ENCODE results near the gene ATF7.
"Not testable (repeated sequence)": the region's sequence is repeated elsewhere in the genome, so short reads cannot be mapped to it uniquely, and the experiment has no call there.

ATF7 gene

GRCh38 chr12:53613821-53614220 lies 12.4 kb downstream of the ATF7 start:
- no peak overlapping the region for H3K4me3 ChIP-seq (replicated peaks; ENCODE audit: insufficient read depth, low read length)
- H3K27me3 ChIP-seq (ENCODE audit: insufficient read depth, poor library complexity, severe bottlenecking) = no peaks in the 10 kb centered on the region
- no peak for DNase-seq (ENCODE audit: low read depth in 1 of 2, low spot score in 1 of 2)
- TF ChIP-seq REST (IDR thresholded peaks at IDR 0.05; ENCODE audit: insufficient replicate concordance, low read depth) = no peak
- TF ChIP-seq POLR2AphosphoS5 (IDR thresholded peaks at IDR 0.05; ENCODE audit: low read depth) = no peak
- TF ChIP-seq CTCF (IDR thresholded peaks at IDR 0.05; ENCODE audit: insufficient read depth, low read length) = no peak
- TF ChIP-seq SPI1 (IDR thresholded peaks at IDR 0.05; ENCODE audit: borderline replicate concordance, low read depth) = no peak
- TF ChIP-seq GABPA (IDR thresholded peaks at IDR 0.05; ENCODE audit: low read depth) = no peak
- no peak overlapping the region for H3K27ac ChIP-seq (replicated peaks)

- TF ChIP-seq POLR2AphosphoS5 (IDR thresholded peaks at IDR 0.05; ENCODE audit: low read depth) (no peak), REST (IDR thresholded peaks at IDR 0.05; ENCODE audit: insufficient replicate concordance, low read depth) (no peak), GABPA (IDR thresholded peaks at IDR 0.05; ENCODE audit: low read depth) (no peak), CTCF (IDR thresholded peaks at IDR 0.05; ENCODE audit: insufficient read depth, low read length) (no peak), SPI1 (IDR thresholded peaks at IDR 0.05; ENCODE audit: borderline replicate concordance, low read depth) (no peak)
- DNase-seq (ENCODE audit: low read depth in 1 of 2, low spot score in 1 of 2) = no peak
- Histone ChIP-seq H3K4me3 (replicated peaks; ENCODE audit: insufficient read depth, low read length) (no peak overlapping the region), H3K27me3 (ENCODE audit: insufficient read depth, poor library complexity, severe bottlenecking) (no peaks in the 10 kb centered on the region), H3K27ac (replicated peaks) (no peak overlapping the region)
Measured at GRCh38 chr12:53612978-53613377, 13.2 kb downstream of the ATF7 start.

GRCh38 chr12:53611304-53611703 lies 14.9 kb downstream of the ATF7 start:
- TF ChIP-seq SPI1 (IDR thresholded peaks at IDR 0.05; ENCODE audit: borderline replicate concordance, low read depth) = no peak
- no peak for TF ChIP-seq CTCF (IDR thresholded peaks at IDR 0.05; ENCODE audit: insufficient read depth, low read length)
- no peak for TF ChIP-seq REST (IDR thresholded peaks at IDR 0.05; ENCODE audit: insufficient replicate concordance, low read depth)
- TF ChIP-seq GABPA (IDR thresholded peaks at IDR 0.05; ENCODE audit: low read depth) = no peak
- DNase-seq (ENCODE audit: low read depth in 1 of 2, low spot score in 1 of 2) = no peak
- Histone ChIP-seq H3K27me3 (ENCODE audit: insufficient read depth, poor library complexity, severe bottlenecking) (no peaks in the 10 kb centered on the region), H3K4me3 (replicated peaks; ENCODE audit: insufficient read depth, low read length) (no peak overlapping the region), H3K27ac (replicated peaks) (no peak overlapping the region)

GRCh38 chr12:53606688-53607087 lies 19.5 kb downstream of the ATF7 start:
- H3K27me3 ChIP-seq (ENCODE audit: insufficient read depth, poor library complexity, severe bottlenecking); DNase-seq (ENCODE audit: low read depth in 1 of 2, low spot score in 1 of 2); H3K27ac ChIP-seq (replicated peaks); H3K4me3 ChIP-seq (replicated peaks; ENCODE audit: insufficient read depth, low read length): not testable (repeated sequence)

Measured in HL-60 (cell line).